ENCODE data around the gene USP5. TPM values are rescaled to one million over a fixed set of nuclear protein-coding genes. Genes with fewer than 3 reads are reported as not detected.
A peak's percentile ranks its signal among the peaks of the same experiment; 100 is the strongest.
"Not testable (repeated sequence)": the region's sequence is repeated elsewhere in the genome, so short reads cannot be mapped to it uniquely, and the experiment has no call there.

Gene USP5
- total and polyA plus RNA-seq, 2 experiments from 2014 or later, result 73.2 to 96.2 TPM

- no peaks in the 10 kb centered on the region for H3K79me2 ChIP-seq (ENCODE audit: insufficient read depth)
- H3K4me1 ChIP-seq (ENCODE audit: insufficient read depth), result peaks cover 10% of the 10 kb centered on the region; the same call in 1 of the 2 replicates
- in situ Hi-C loops (cut with MboI), result no loop called here
- H3K4me2 ChIP-seq (ENCODE audit: unreplicated experiment), result peak overlapping the region; percentile 91
- H3K9me3 ChIP-seq (ENCODE audit: low read depth), result no peaks in the 10 kb centered on the region
- 2 to 3% methylated on average over 50 to 60 of the region's 68 CpGs for WGBS, 2 experiments (ENCODE audit: low coverage in 1 of 2, low lambda C conversion rate in 2 of 2, missing lambda C conversion rate in 2 of 2)
- H3K27ac ChIP-seq, result peak overlapping the region; percentile 95
- H3F3A ChIP-seq (ENCODE audit: insufficient read depth), result peaks cover 20% of the 10 kb centered on the region
- no peaks in the 10 kb centered on the region for H3K36me3 ChIP-seq (ENCODE audit: low read depth)
- H3K9ac ChIP-seq, result peak overlapping the region; percentile 89
- no peaks in the 10 kb centered on the region for H4K20me1 ChIP-seq (ENCODE audit: insufficient read depth)
- no peaks in the 10 kb centered on the region for H3K9me2 ChIP-seq (ENCODE audit: insufficient read depth)
- peak overlapping the region; percentile 97 for H2AFZ ChIP-seq
- peak; percentile 100 for DNase-seq
- H3K27me3 ChIP-seq (replicated peaks; ENCODE audit: insufficient read depth), result no peaks in the 10 kb centered on the region
- peak overlapping the region; percentile 73 for H3K4me3 ChIP-seq
- no peak for TF ChIP-seq EZH2phosphoT487 (IDR thresholded peaks at IDR 0.05; ENCODE audit: insufficient read depth, low read depth)
- no peak for TF ChIP-seq EZH2 (IDR thresholded peaks at IDR 0.05; ENCODE audit: insufficient read depth, poor library complexity, severe bottlenecking)
Measured at GRCh38 chr12:6890789-6891645, 39.1 kb downstream of the USP5 start.

- WGBS, 2 experiments (ENCODE audit: low coverage in 1 of 2, low lambda C conversion rate in 2 of 2, missing lambda C conversion rate in 2 of 2), result 92 to 95% methylated on average over 5 of the region's 5 CpGs
- H3K4me3 ChIP-seq, result peak overlapping the region; percentile 73
- no peaks in the 10 kb centered on the region for H3K9me3 ChIP-seq (ENCODE audit: low read depth)
- peaks cover 20% of the 10 kb centered on the region for H3F3A ChIP-seq (ENCODE audit: insufficient read depth)
- H3K36me3 ChIP-seq (ENCODE audit: low read depth), result no peaks in the 10 kb centered on the region
- H3K27ac ChIP-seq, result peak overlapping the region; percentile 88
- H3K9ac ChIP-seq, result peak overlapping the region; percentile 87
- no peaks in the 10 kb centered on the region for H3K9me2 ChIP-seq (ENCODE audit: insufficient read depth)
- peak overlapping the region; percentile 81 for H3K4me2 ChIP-seq (ENCODE audit: unreplicated experiment)
- H4K20me1 ChIP-seq (ENCODE audit: insufficient read depth), result no peaks in the 10 kb centered on the region
- peaks cover 10% of the 10 kb centered on the region; the same call in 1 of the 2 replicates for H3K4me1 ChIP-seq (ENCODE audit: insufficient read depth)
- no peaks in the 10 kb centered on the region for H3K79me2 ChIP-seq (ENCODE audit: insufficient read depth)
- in situ Hi-C loops (cut with MboI), result no loop called here
- DNase-seq, result no peak
- no peak for TF ChIP-seq EZH2phosphoT487 (IDR thresholded peaks at IDR 0.05; ENCODE audit: insufficient read depth, low read depth)
- TF ChIP-seq EZH2 (IDR thresholded peaks at IDR 0.05; ENCODE audit: insufficient read depth, poor library complexity, severe bottlenecking), result no peak
- peak overlapping the region; percentile 97 for H2AFZ ChIP-seq
- no peaks in the 10 kb centered on the region for H3K27me3 ChIP-seq (replicated peaks; ENCODE audit: insufficient read depth)
Measured at GRCh38 chr12:6891646-6892001, 39.7 kb downstream of the USP5 start.

GRCh38 chr12:6892683-6893082 is 40.7 kb downstream of the USP5 start:
- H3K79me2 ChIP-seq (ENCODE audit: insufficient read depth); H4K20me1 ChIP-seq (ENCODE audit: insufficient read depth); H3K4me2 ChIP-seq (ENCODE audit: unreplicated experiment); H3K27ac ChIP-seq; H3K4me3 ChIP-seq; H3K9me3 ChIP-seq (ENCODE audit: low read depth); H2AFZ ChIP-seq; DNase-seq; H3K9me2 ChIP-seq (ENCODE audit: insufficient read depth); H3K9ac ChIP-seq; in situ Hi-C loops (cut with MboI); H3K27me3 ChIP-seq (replicated peaks; ENCODE audit: insufficient read depth); H3K36me3 ChIP-seq (ENCODE audit: low read depth); H3K4me1 ChIP-seq (ENCODE audit: insufficient read depth): not testable (repeated sequence)
- peaks cover 20% of the 10 kb centered on the region for H3F3A ChIP-seq (ENCODE audit: insufficient read depth)
- WGBS, 2 experiments (ENCODE audit: low coverage in 1 of 2, low lambda C conversion rate in 2 of 2, missing lambda C conversion rate in 2 of 2), result 82 to 83% methylated on average over 3 of the region's 3 CpGs

- WGBS, 2 experiments (ENCODE audit: low coverage in 1 of 2, low lambda C conversion rate in 2 of 2, missing lambda C conversion rate in 2 of 2), result 90 to 97% methylated on average over 3 of the region's 3 CpGs
- Histone ChIP-seq H3K4me3 (no peak overlapping the region), H3K27ac (no peak overlapping the region), H3K9ac (no peak overlapping the region), H3K9me2 (ENCODE audit: insufficient read depth) (no peaks in the 10 kb centered on the region), H3K4me1 (ENCODE audit: insufficient read depth) (peaks cover 10% of the 10 kb centered on the region; the same call in 1 of the 2 replicates), H3K79me2 (ENCODE audit: insufficient read depth) (no peaks in the 10 kb centered on the region), H3K4me2 (ENCODE audit: unreplicated experiment) (no peak overlapping the region), H4K20me1 (ENCODE audit: insufficient read depth) (no peaks in the 10 kb centered on the region), H3F3A (ENCODE audit: insufficient read depth) (peaks cover 17% of the 10 kb centered on the region), H3K9me3 (ENCODE audit: low read depth) (no peaks in the 10 kb centered on the region), H3K36me3 (ENCODE audit: low read depth) (no peaks in the 10 kb centered on the region), H2AFZ (no peak overlapping the region), H3K27me3 (replicated peaks; ENCODE audit: insufficient read depth) (no peaks in the 10 kb centered on the region)
- no peak for DNase-seq
- TF ChIP-seq EZH2 (IDR thresholded peaks at IDR 0.05; ENCODE audit: insufficient read depth, poor library complexity, severe bottlenecking) (no peak), EZH2phosphoT487 (IDR thresholded peaks at IDR 0.05; ENCODE audit: insufficient read depth, low read depth) (no peak)
- in situ Hi-C loops (cut with MboI), result no loop called here
Measured at GRCh38 chr12:6894321-6894720, 42.4 kb downstream of the USP5 start.

Data from GM23248 (cell line).